ENCODE data around the gene NLRP12.
"Not testable (repeated sequence)": the region's sequence is repeated elsewhere in the genome, so short reads cannot be mapped to it uniquely, and the experiment has no call there.

Gene NLRP12

GRCh38 chr19:53782698-53783097, 41.4 kb downstream of the NLRP12 start:
- Histone ChIP-seq H3K4me3 (ENCODE audit: insufficient read depth, low read length, poor library complexity, severe bottlenecking) (no peak overlapping the region), H3K9ac (ENCODE audit: low read length) (no peak overlapping the region), H2AFZ (ENCODE audit: low read depth, low read length, severe bottlenecking) (no peak overlapping the region), H3F3A (ENCODE audit: insufficient read depth) (no peaks in the 10 kb centered on the region), H4K20me1 (ENCODE audit: low read depth, low read length) (no peaks in the 10 kb centered on the region), H3K36me3 (ENCODE audit: low read length) (no peaks in the 10 kb centered on the region), H3K9me3 (ENCODE audit: insufficient read depth, low read length) (no peaks in the 10 kb centered on the region), H3K27me3 (ENCODE audit: low read length) (no peaks in the 10 kb centered on the region), H3K9me2 (replicated peaks; ENCODE audit: insufficient read depth, low read length) (no peaks in the 10 kb centered on the region), H3K79me2 (ENCODE audit: insufficient read depth, low read length) (no peaks in the 10 kb centered on the region), H3K27ac (ENCODE audit: low read depth, low read length) (no peak overlapping the region), H3K4me2 (ENCODE audit: low read depth, low read length, poor library complexity, severe bottlenecking) (no peak overlapping the region)
- TF ChIP-seq CTCF (IDR thresholded peaks at IDR 0.05; ENCODE audit: insufficient read depth, low read length, poor library complexity, severe bottlenecking) (no peak), EZH2phosphoT487 (conservative IDR thresholded peaks at IDR 0.05; ENCODE audit: low read length) (no peak)

- not testable (repeated sequence) for H3K79me2 ChIP-seq (ENCODE audit: insufficient read depth, low read length); H3K4me2 ChIP-seq (ENCODE audit: low read depth, low read length, poor library complexity, severe bottlenecking); H3K27ac ChIP-seq (ENCODE audit: low read depth, low read length); H3K9me3 ChIP-seq (ENCODE audit: insufficient read depth, low read length); H3K9ac ChIP-seq (ENCODE audit: low read length); H3K36me3 ChIP-seq (ENCODE audit: low read length); H3K4me3 ChIP-seq (ENCODE audit: insufficient read depth, low read length, poor library complexity, severe bottlenecking); H3K27me3 ChIP-seq (ENCODE audit: low read length); H2AFZ ChIP-seq (ENCODE audit: low read depth, low read length, severe bottlenecking); H4K20me1 ChIP-seq (ENCODE audit: low read depth, low read length); H3F3A ChIP-seq (ENCODE audit: insufficient read depth); H3K9me2 ChIP-seq (replicated peaks; ENCODE audit: insufficient read depth, low read length)
Observed at GRCh38 chr19:53781332-53781731, 42.8 kb downstream of the NLRP12 start.

- no peak overlapping the region for H3K9ac ChIP-seq (ENCODE audit: low read length)
Observed at GRCh38 chr19:53780506-53780905, 43.6 kb downstream of the NLRP12 start.

GRCh38 chr19:53775524-53775923, 48.6 kb downstream of the NLRP12 start:
- Histone ChIP-seq H3K4me3 (ENCODE audit: insufficient read depth, low read length, poor library complexity, severe bottlenecking) (no peak overlapping the region), H3K36me3 (ENCODE audit: low read length) (no peaks in the 10 kb centered on the region), H3K27ac (ENCODE audit: low read depth, low read length) (no peak overlapping the region), H3F3A (ENCODE audit: insufficient read depth) (no peaks in the 10 kb centered on the region), H3K27me3 (ENCODE audit: low read length) (no peaks in the 10 kb centered on the region), H3K4me2 (ENCODE audit: low read depth, low read length, poor library complexity, severe bottlenecking) (no peak overlapping the region), H3K9me3 (ENCODE audit: insufficient read depth, low read length) (no peaks in the 10 kb centered on the region), H3K9ac (ENCODE audit: low read length) (no peak overlapping the region), H2AFZ (ENCODE audit: low read depth, low read length, severe bottlenecking) (no peak overlapping the region), H3K9me2 (replicated peaks; ENCODE audit: insufficient read depth, low read length) (no peaks in the 10 kb centered on the region), H4K20me1 (ENCODE audit: low read depth, low read length) (no peaks in the 10 kb centered on the region), H3K79me2 (ENCODE audit: insufficient read depth, low read length) (no peaks in the 10 kb centered on the region)
- TF ChIP-seq CTCF (IDR thresholded peaks at IDR 0.05; ENCODE audit: insufficient read depth, low read length, poor library complexity, severe bottlenecking) (no peak), EZH2phosphoT487 (conservative IDR thresholded peaks at IDR 0.05; ENCODE audit: low read length) (no peak)

More at GRCh38 chr19:53780506-53780905, 43.6 kb downstream of the NLRP12 start:
- H3K36me3 ChIP-seq (ENCODE audit: low read length), result no peaks in the 10 kb centered on the region
- no peaks in the 10 kb centered on the region for H3K9me3 ChIP-seq (ENCODE audit: insufficient read depth, low read length)
- no peak overlapping the region for H3K27ac ChIP-seq (ENCODE audit: low read depth, low read length)
- H3K9me2 ChIP-seq (replicated peaks; ENCODE audit: insufficient read depth, low read length), result no peaks in the 10 kb centered on the region
- H3F3A ChIP-seq (ENCODE audit: insufficient read depth), result no peaks in the 10 kb centered on the region
- no peak overlapping the region for H3K4me2 ChIP-seq (ENCODE audit: low read depth, low read length, poor library complexity, severe bottlenecking)
- H2AFZ ChIP-seq (ENCODE audit: low read depth, low read length, severe bottlenecking), result no peak overlapping the region
- H3K27me3 ChIP-seq (ENCODE audit: low read length), result no peaks in the 10 kb centered on the region
- no peaks in the 10 kb centered on the region for H4K20me1 ChIP-seq (ENCODE audit: low read depth, low read length)
- H3K4me3 ChIP-seq (ENCODE audit: insufficient read depth, low read length, poor library complexity, severe bottlenecking), result no peak overlapping the region
- TF ChIP-seq CTCF (IDR thresholded peaks at IDR 0.05; ENCODE audit: insufficient read depth, low read length, poor library complexity, severe bottlenecking) (no peak), EZH2phosphoT487 (conservative IDR thresholded peaks at IDR 0.05; ENCODE audit: low read length) (no peak)
- no peaks in the 10 kb centered on the region for H3K79me2 ChIP-seq (ENCODE audit: insufficient read depth, low read length)

GRCh38 chr19:53774491-53774890, 49.6 kb downstream of the NLRP12 start:
- H3K9me3 ChIP-seq (ENCODE audit: insufficient read depth, low read length); H3K27me3 ChIP-seq (ENCODE audit: low read length); H3K4me3 ChIP-seq (ENCODE audit: insufficient read depth, low read length, poor library complexity, severe bottlenecking); H3K79me2 ChIP-seq (ENCODE audit: insufficient read depth, low read length); H2AFZ ChIP-seq (ENCODE audit: low read depth, low read length, severe bottlenecking); H3K9ac ChIP-seq (ENCODE audit: low read length); H3K36me3 ChIP-seq (ENCODE audit: low read length); H3K4me2 ChIP-seq (ENCODE audit: low read depth, low read length, poor library complexity, severe bottlenecking); H3F3A ChIP-seq (ENCODE audit: insufficient read depth); H3K27ac ChIP-seq (ENCODE audit: low read depth, low read length); H4K20me1 ChIP-seq (ENCODE audit: low read depth, low read length); H3K9me2 ChIP-seq (replicated peaks; ENCODE audit: insufficient read depth, low read length): not testable (repeated sequence)
